Liver (tissue), 3 donors: Measurements from ENCODE around the gene CPLANE1.

Experiments
- EGR1 ChIP-seq, 2 donors: IDR thresholded peaks; 2 replicates each; pipeline ENCODE4 v1.6.1; 2016 to 2018; ENCODE audit warnings: antibody characterized with exemption in 2 of 2, low read depth in 2 of 2
- GABPA ChIP-seq, 2 donors: IDR thresholded peaks in 1 of 2; conservative IDR thresholded peaks in 1 of 2; 2 replicates each; pipeline ENCODE4 v1.6.1; 2016; ENCODE audit warnings: antibody characterized with exemption in 2 of 2, mild to moderate bottlenecking in 1 of 2, moderate library complexity in 1 of 2
- JUND ChIP-seq, 2 donors: IDR thresholded peaks; 2 replicates each; pipeline ENCODE4 v1.6.1; 2016; ENCODE audit warnings: antibody characterized with exemption in 2 of 2
- RAD21 ChIP-seq, 2 donors: IDR thresholded peaks; 2 replicates each; pipeline ENCODE4 v1.6.1; 2016; ENCODE audit warnings: antibody characterized with exemption in 2 of 2, mild to moderate bottlenecking in 2 of 2
- RXRA ChIP-seq, 2 donors: IDR thresholded peaks; 2 replicates each; pipeline ENCODE4 v1.6.1; 2017 to 2018; ENCODE audit warnings: antibody characterized with exemption in 2 of 2, mild to moderate bottlenecking in 1 of 2
- SP1 ChIP-seq: IDR thresholded peaks from 2 replicates; pipeline ENCODE4 v1.6.1; 2018; ENCODE audit warnings: antibody characterized with exemption, mild to moderate bottlenecking
- TAF1 ChIP-seq: conservative IDR thresholded peaks from 2 replicates; pipeline ENCODE4 v1.6.1; 2016; ENCODE audit warnings: antibody characterized with exemption, mild to moderate bottlenecking
- YY1 ChIP-seq: IDR thresholded peaks from 2 replicates; pipeline ENCODE4 v1.6.1; 2016; ENCODE audit warnings: antibody characterized with exemption, mild to moderate bottlenecking
- TF ChIP-seq, protein P1 (sequence below): IDR thresholded peaks from 2 replicates; pipeline ENCODE4 v1.6.1; 2016; ENCODE audit warnings: antibody characterized with exemption
- TF ChIP-seq, protein P2 (sequence below): fragments of 150-350 bp; IDR thresholded peaks from 2 replicates; pipeline ENCODE4 v1.5.1; 2017; ENCODE audit warnings: improper control_type of control experiment, low read depth, low read length; ENCODE audit not compliant: missing input control
- TF ChIP-seq, protein P3 (sequence below): IDR thresholded peaks from 2 replicates; pipeline ENCODE4 v1.6.1; 2016; ENCODE audit warnings: antibody characterized with exemption, mild to moderate bottlenecking
- TF ChIP-seq, protein P4 (sequence below): IDR thresholded peaks from 2 replicates; pipeline ENCODE4 v1.6.1; 2016; ENCODE audit warnings: antibody characterized with exemption
- TF ChIP-seq, protein P5 (sequence below): IDR thresholded peaks from 2 replicates; pipeline ENCODE4 v1.6.1; 2016; ENCODE audit warnings: antibody characterized with exemption
- donor health status: healthy.
- donor health status: healthy.

DNA sequence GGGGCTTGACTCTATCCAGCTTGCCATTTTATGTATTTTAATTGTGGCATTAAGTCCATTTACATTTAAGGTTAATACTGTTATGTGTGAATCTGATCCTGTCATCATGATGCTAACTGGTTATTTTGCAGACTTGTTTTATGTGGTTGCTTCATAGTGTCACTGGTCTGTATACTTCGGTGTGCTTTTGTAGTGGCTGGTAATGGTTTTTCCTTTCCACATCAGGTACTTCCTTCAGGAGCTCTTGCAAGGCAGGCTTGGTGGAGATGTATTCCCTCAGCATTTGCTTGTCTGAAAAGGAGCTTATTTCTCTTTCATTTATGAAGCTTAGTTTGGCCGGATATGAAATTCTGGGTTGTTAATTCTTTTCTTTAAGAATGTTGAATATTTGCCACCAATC lies 145.9 kb downstream of the CPLANE1 start:
- TF ChIP-seq, protein P1, sequence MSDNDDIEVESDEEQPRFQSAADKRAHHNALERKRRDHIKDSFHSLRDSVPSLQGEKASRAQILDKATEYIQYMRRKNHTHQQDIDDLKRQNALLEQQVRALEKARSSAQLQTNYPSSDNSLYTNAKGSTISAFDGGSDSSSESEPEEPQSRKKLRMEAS: no peak
- TF ChIP-seq, protein P2, sequence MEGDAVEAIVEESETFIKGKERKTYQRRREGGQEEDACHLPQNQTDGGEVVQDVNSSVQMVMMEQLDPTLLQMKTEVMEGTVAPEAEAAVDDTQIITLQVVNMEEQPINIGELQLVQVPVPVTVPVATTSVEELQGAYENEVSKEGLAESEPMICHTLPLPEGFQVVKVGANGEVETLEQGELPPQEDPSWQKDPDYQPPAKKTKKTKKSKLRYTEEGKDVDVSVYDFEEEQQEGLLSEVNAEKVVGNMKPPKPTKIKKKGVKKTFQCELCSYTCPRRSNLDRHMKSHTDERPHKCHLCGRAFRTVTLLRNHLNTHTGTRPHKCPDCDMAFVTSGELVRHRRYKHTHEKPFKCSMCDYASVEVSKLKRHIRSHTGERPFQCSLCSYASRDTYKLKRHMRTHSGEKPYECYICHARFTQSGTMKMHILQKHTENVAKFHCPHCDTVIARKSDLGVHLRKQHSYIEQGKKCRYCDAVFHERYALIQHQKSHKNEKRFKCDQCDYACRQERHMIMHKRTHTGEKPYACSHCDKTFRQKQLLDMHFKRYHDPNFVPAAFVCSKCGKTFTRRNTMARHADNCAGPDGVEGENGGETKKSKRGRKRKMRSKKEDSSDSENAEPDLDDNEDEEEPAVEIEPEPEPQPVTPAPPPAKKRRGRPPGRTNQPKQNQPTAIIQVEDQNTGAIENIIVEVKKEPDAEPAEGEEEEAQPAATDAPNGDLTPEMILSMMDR: no peak
- TF ChIP-seq, protein P3, sequence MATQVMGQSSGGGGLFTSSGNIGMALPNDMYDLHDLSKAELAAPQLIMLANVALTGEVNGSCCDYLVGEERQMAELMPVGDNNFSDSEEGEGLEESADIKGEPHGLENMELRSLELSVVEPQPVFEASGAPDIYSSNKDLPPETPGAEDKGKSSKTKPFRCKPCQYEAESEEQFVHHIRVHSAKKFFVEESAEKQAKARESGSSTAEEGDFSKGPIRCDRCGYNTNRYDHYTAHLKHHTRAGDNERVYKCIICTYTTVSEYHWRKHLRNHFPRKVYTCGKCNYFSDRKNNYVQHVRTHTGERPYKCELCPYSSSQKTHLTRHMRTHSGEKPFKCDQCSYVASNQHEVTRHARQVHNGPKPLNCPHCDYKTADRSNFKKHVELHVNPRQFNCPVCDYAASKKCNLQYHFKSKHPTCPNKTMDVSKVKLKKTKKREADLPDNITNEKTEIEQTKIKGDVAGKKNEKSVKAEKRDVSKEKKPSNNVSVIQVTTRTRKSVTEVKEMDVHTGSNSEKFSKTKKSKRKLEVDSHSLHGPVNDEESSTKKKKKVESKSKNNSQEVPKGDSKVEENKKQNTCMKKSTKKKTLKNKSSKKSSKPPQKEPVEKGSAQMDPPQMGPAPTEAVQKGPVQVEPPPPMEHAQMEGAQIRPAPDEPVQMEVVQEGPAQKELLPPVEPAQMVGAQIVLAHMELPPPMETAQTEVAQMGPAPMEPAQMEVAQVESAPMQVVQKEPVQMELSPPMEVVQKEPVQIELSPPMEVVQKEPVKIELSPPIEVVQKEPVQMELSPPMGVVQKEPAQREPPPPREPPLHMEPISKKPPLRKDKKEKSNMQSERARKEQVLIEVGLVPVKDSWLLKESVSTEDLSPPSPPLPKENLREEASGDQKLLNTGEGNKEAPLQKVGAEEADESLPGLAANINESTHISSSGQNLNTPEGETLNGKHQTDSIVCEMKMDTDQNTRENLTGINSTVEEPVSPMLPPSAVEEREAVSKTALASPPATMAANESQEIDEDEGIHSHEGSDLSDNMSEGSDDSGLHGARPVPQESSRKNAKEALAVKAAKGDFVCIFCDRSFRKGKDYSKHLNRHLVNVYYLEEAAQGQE: no peak
- TF ChIP-seq RXRA (IDR thresholded peaks at IDR 0.05): no peak
- no peak for TF ChIP-seq RAD21 (IDR thresholded peaks at IDR 0.05)
- no peak for TF ChIP-seq EGR1 (IDR thresholded peaks at IDR 0.05; ENCODE audit: low read depth in 2 of 2)
- no peak for TF ChIP-seq SP1
- no peak for TF ChIP-seq TAF1
- TF ChIP-seq, protein P4, sequence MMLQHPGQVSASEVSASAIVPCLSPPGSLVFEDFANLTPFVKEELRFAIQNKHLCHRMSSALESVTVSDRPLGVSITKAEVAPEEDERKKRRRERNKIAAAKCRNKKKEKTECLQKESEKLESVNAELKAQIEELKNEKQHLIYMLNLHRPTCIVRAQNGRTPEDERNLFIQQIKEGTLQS: no peak
- TF ChIP-seq, protein P5, sequence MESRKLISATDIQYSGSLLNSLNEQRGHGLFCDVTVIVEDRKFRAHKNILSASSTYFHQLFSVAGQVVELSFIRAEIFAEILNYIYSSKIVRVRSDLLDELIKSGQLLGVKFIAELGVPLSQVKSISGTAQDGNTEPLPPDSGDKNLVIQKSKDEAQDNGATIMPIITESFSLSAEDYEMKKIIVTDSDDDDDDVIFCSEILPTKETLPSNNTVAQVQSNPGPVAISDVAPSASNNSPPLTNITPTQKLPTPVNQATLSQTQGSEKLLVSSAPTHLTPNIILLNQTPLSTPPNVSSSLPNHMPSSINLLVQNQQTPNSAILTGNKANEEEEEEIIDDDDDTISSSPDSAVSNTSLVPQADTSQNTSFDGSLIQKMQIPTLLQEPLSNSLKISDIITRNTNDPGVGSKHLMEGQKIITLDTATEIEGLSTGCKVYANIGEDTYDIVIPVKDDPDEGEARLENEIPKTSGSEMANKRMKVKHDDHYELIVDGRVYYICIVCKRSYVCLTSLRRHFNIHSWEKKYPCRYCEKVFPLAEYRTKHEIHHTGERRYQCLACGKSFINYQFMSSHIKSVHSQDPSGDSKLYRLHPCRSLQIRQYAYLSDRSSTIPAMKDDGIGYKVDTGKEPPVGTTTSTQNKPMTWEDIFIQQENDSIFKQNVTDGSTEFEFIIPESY: no peak
- TF ChIP-seq GABPA (IDR thresholded peaks at IDR 0.05 in 1 of 2, conservative IDR thresholded peaks at IDR 0.05 in 1 of 2): no peak
- TF ChIP-seq YY1: no peak
- TF ChIP-seq JUND (IDR thresholded peaks at IDR 0.05): no peak
